IMR-90 (cell line): ENCODE results near the gene NIPBL. TPM values are rescaled to one million over a fixed set of nuclear protein-coding genes. Genes with fewer than 3 reads are reported as not detected.

Experiments
- ATAC-seq: fragments of 200-7000 bp; cut with Tn5 transposase; 2 replicates; pipeline ENCODE4 v1.9.1; 2020; ENCODE audit warnings: low read depth, mild to moderate bottlenecking, moderate library complexity
- BruUV-seq: library from RNA; stranded (reverse); fragments of 400-500 nt; replicated peaks from 2 replicates; lab custom pipeline; 2021; lab: Mats Ljungman, UMichigan
- CTCF ChIA-PET: fragments of 300-600 bp; formaldehyde crosslinking; extraction: SDS; loops from one replicate; lab custom pipeline; 2021; ENCODE audit warnings: antibody characterized with exemption; lab: Yijun Ruan, JAX
- POLR2A ChIA-PET: fragments of 300-600 bp; sonication (Branson Sonifier 250); formaldehyde crosslinking; loops from one replicate; lab custom pipeline; 2022; ENCODE audit warnings: antibody characterized with exemption; ENCODE audit not compliant: unreplicated experiment; lab: Charles Lee
- DNase-seq: peaks from one replicate; pipeline ENCODE4 v3.0.0; 2013
- H2AFZ ChIP-seq: replicated peaks from 2 replicates; pipeline ENCODE3; 2013; ENCODE audit warnings: low read length, mild to moderate bottlenecking; ENCODE audit not compliant: poor library complexity
- H2AK5ac ChIP-seq: 2 replicates; pipeline ENCODE4 v1.6.1; 2013; ENCODE audit warnings: low read depth, low read length, inconsistent platforms
- H2AK9ac ChIP-seq: replicated peaks from 2 replicates; pipeline ENCODE3; 2013; ENCODE audit warnings: mild to moderate bottlenecking, low read depth, low read length, moderate library complexity; ENCODE audit not compliant: poor library complexity
- H2BK120ac ChIP-seq: 2 replicates; pipeline ENCODE4 v1.6.1; 2013; ENCODE audit warnings: low read depth, low read length, inconsistent platforms
- H2BK15ac ChIP-seq: 3 replicates; pipeline ENCODE4 v1.6.1; 2013; ENCODE audit warnings: low read depth, low read length, inconsistent platforms
- H2BK20ac ChIP-seq: 2 replicates; pipeline ENCODE4 v1.6.1; 2013; ENCODE audit warnings: low read depth, mild to moderate bottlenecking, inconsistent platforms, low read length, moderate library complexity
- H2BK5ac ChIP-seq: 2 replicates; pipeline ENCODE4 v1.6.1; 2013; ENCODE audit warnings: mild to moderate bottlenecking, low read depth, low read length, inconsistent platforms; ENCODE audit not compliant: poor library complexity, severe bottlenecking
- H3K14ac ChIP-seq: replicated peaks from 2 replicates; pipeline ENCODE4 v1.6.1; 2013; ENCODE audit warnings: low read depth, low read length, inconsistent platforms
- H3K18ac ChIP-seq: 2 replicates; pipeline ENCODE4 v1.6.1; 2013; ENCODE audit warnings: low read depth, low read length, control low read depth
- H3K23ac ChIP-seq: 2 replicates; pipeline ENCODE4 v1.6.1; 2013; ENCODE audit warnings: low read depth, low read length, inconsistent platforms
- H3K27ac ChIP-seq: 2 replicates; pipeline ENCODE4 v1.5.1; 2013; ENCODE audit warnings: mild to moderate bottlenecking, control low read depth, low read length; ENCODE audit not compliant: insufficient read depth
- H3K27me3 ChIP-seq: 2 replicates; pipeline ENCODE4 v1.6.1; 2013; ENCODE audit warnings: low read length; ENCODE audit not compliant: control insufficient read depth, insufficient read depth
- H3K36me3 ChIP-seq: 2 replicates; pipeline ENCODE4 v1.6.1; 2013; ENCODE audit warnings: low read length, mixed read lengths; ENCODE audit not compliant: control insufficient read depth, insufficient read depth
- H3K4ac ChIP-seq: 2 replicates; pipeline ENCODE4 v1.6.1; 2013; ENCODE audit warnings: low read depth, low read length, inconsistent platforms
- H3K4me1 ChIP-seq: 2 replicates; pipeline ENCODE4 v1.6.1; 2013; ENCODE audit warnings: low read length, mixed read lengths; ENCODE audit not compliant: control insufficient read depth, insufficient read depth
- H3K4me2 ChIP-seq: 2 replicates; pipeline ENCODE4 v1.6.1; 2013; ENCODE audit warnings: low read depth, mild to moderate bottlenecking, control low read depth, low read length, moderate library complexity
- H3K4me3 ChIP-seq: 2 replicates; pipeline ENCODE4 v1.5.1; 2013; ENCODE audit warnings: low read depth, mild to moderate bottlenecking, control low read depth, low read length, moderate library complexity; ENCODE audit not compliant: insufficient read depth
- H3K56ac ChIP-seq: 2 replicates; pipeline ENCODE4 v1.6.1; 2013; ENCODE audit warnings: low read length, inconsistent platforms; ENCODE audit not compliant: insufficient read depth; ENCODE audit errors: extremely low read depth
- H3K79me1 ChIP-seq, 2 experiments: 2 replicates each; pipeline ENCODE4 v1.6.1; 2013; ENCODE audit warnings: low read length in 2 of 2, inconsistent platforms in 1 of 2, low read depth in 1 of 2
- H3K9ac ChIP-seq: 2 replicates; pipeline ENCODE4 v1.6.1; 2013; ENCODE audit warnings: low read depth, low read length, control low read depth
- H3K9me1 ChIP-seq: 2 replicates; pipeline ENCODE4 v1.6.1; 2013; ENCODE audit warnings: low read length, inconsistent platforms; ENCODE audit not compliant: insufficient read depth
- H3K9me3 ChIP-seq: 2 replicates; pipeline ENCODE4 v1.6.1; 2013; ENCODE audit warnings: low read length; ENCODE audit not compliant: control insufficient read depth, insufficient read depth
- H4K20me1 ChIP-seq: 2 replicates; pipeline ENCODE4 v1.6.1; 2013; ENCODE audit warnings: low read length, inconsistent platforms; ENCODE audit not compliant: insufficient read depth
- H4K5ac ChIP-seq: 2 replicates; pipeline ENCODE4 v1.6.1; 2013; ENCODE audit warnings: mild to moderate bottlenecking, low read depth, low read length, control low read depth
- H4K8ac ChIP-seq, 2 experiments: 2 replicates each; pipeline ENCODE4 v1.6.1; 2013; ENCODE audit warnings: low read depth in 2 of 2, low read length in 2 of 2, control low read depth in 1 of 2, inconsistent platforms in 1 of 2
- H4K91ac ChIP-seq: 2 replicates; pipeline ENCODE4 v1.6.1; 2013; ENCODE audit warnings: low read depth, low read length, inconsistent platforms; ENCODE audit not compliant: insufficient read depth
- BHLHE40 ChIP-seq: fragments of 150-350 bp; IDR thresholded peaks from 2 replicates; pipeline ENCODE4 v1.6.1; 2016; ENCODE audit warnings: mild to moderate bottlenecking, low read depth, low read length
- CEBPB ChIP-seq: IDR thresholded peaks from 2 replicates; pipeline ENCODE4 v1.6.1; 2012; ENCODE audit warnings: low read depth, low read length, improper control_type of control experiment
- CHD1 ChIP-seq: IDR thresholded peaks from 2 replicates; pipeline ENCODE4 v1.6.1; 2012; ENCODE audit warnings: low read depth, low read length, improper control_type of control experiment
- FOS ChIP-seq: fragments of 150-350 bp; IDR thresholded peaks from 2 replicates; pipeline ENCODE4 v1.6.1; 2016; ENCODE audit warnings: low read depth, low read length
- MAFK ChIP-seq: IDR thresholded peaks from 2 replicates; pipeline ENCODE4 v1.6.1; 2012; ENCODE audit warnings: low read depth, low read length, improper control_type of control experiment
- MAZ ChIP-seq: IDR thresholded peaks from 2 replicates; pipeline ENCODE4 v1.6.1; 2012; ENCODE audit warnings: low read depth, mild to moderate bottlenecking, low read length, improper control_type of control experiment, moderate library complexity, borderline replicate concordance
- MXI1 ChIP-seq: IDR thresholded peaks from 2 replicates; pipeline ENCODE4 v1.6.1; 2012; ENCODE audit warnings: low read depth, mild to moderate bottlenecking, low read length, moderate library complexity, borderline replicate concordance
- NFE2L2 ChIP-seq: fragments of 150-350 bp; IDR thresholded peaks from 2 replicates; pipeline ENCODE4 v1.6.1; 2016; ENCODE audit warnings: low read depth, mild to moderate bottlenecking, low read length
- POLR2A ChIP-seq: IDR thresholded peaks from 2 replicates; pipeline ENCODE4 v1.6.1; 2012; ENCODE audit warnings: mild to moderate bottlenecking, low read depth, low read length
- RAD21 ChIP-seq: IDR thresholded peaks from 2 replicates; pipeline ENCODE4 v1.6.1; 2012; ENCODE audit warnings: low read length, improper control_type of control experiment
- RCOR1 ChIP-seq: IDR thresholded peaks from 2 replicates; pipeline ENCODE4 v1.6.1; 2012; ENCODE audit warnings: mild to moderate bottlenecking, low read length, improper control_type of control experiment; ENCODE audit not compliant: insufficient replicate concordance
- RFX5 ChIP-seq: IDR thresholded peaks from 2 replicates; pipeline ENCODE4 v1.8.0; 2012; ENCODE audit warnings: low read depth, mild to moderate bottlenecking, low read length, moderate library complexity
- SMC3 ChIP-seq: fragments of 150-350 bp; IDR thresholded peaks from 2 replicates; pipeline ENCODE4 v1.6.1; 2016; ENCODE audit warnings: low read depth, mild to moderate bottlenecking, antibody characterized with exemption, low read length, moderate library complexity
- WGBS, 2 experiments: methylation state at CpG; one replicate each; pipeline versions ENCODE4 v1.1.5 to v1.1.7; 2013; ENCODE audit warnings: missing lambda C conversion rate in 2 of 2; ENCODE audit not compliant: insufficient read length in 1 of 2; ENCODE audit errors: extremely low coverage in 2 of 2; 5-methylcytosine and 5-hydroxymethylcytosine counted together
- dilution Hi-C: fragments of 300-500 bp; cut with HindIII; formaldehyde crosslinking; loops from one replicate; pipeline ENCODE4 v1.14.3; 2018; ENCODE audit warnings: low sequenced_read_pairs; ENCODE audit not compliant: unreplicated experiment
- in situ Hi-C: fragments of 300-500 bp; cut with MboI; formaldehyde crosslinking; loops from 3 replicates; pipeline ENCODE4 v1.14.3; 2019; ENCODE audit warnings: low sequenced_read_pairs, inconsistent platforms, mixed read lengths
- intact Hi-C: fragments of 100-400 bp; cut with micrococcal nuclease; formaldehyde crosslinking; loops from 2 replicates; pipeline ENCODE4 v1.10.0; 2022
- polyA plus RNA-seq, 3 experiments: library from polyadenylated mRNA; depleted of rRNA; stranded (reverse); fragments of >200 nt; gene quantifications; 2 replicates each; pipeline ENCODE4 v1.2.3, GENCODE V29; 2012; ENCODE audit warnings: low replicate concordance in 1 of 3
- total RNA-seq: library from RNA; depleted of rRNA; stranded (reverse); fragments of >200 nt; gene quantifications from 2 replicates; pipeline ENCODE4 v1.2.3, GENCODE V29; 2012
- TF ChIP-seq, protein P1 (sequence below): fragments of 150-350 bp; IDR thresholded peaks from 2 replicates; pipeline ENCODE4 v1.6.1; 2017; ENCODE audit warnings: mild to moderate bottlenecking, antibody characterized with exemption, low read length, low read depth
- TF ChIP-seq, protein P2 (sequence below): fragments of 150-350 bp; IDR thresholded peaks from 2 replicates; pipeline ENCODE4 v1.6.1; 2016; ENCODE audit warnings: low read depth, mild to moderate bottlenecking, low read length, moderate library complexity, borderline replicate concordance
- TF ChIP-seq, protein P3 (sequence below): conservative IDR thresholded peaks from 2 replicates; pipeline ENCODE4 v1.5.1; 2012; ENCODE audit warnings: mild to moderate bottlenecking, low read depth, low read length, improper control_type of control experiment

The NIPBL gene
- total and polyA plus RNA-seq, 2 of the 4 experiments (the other 2 are of a cell fraction): 8.4 to 46.4 TPM

DNA sequence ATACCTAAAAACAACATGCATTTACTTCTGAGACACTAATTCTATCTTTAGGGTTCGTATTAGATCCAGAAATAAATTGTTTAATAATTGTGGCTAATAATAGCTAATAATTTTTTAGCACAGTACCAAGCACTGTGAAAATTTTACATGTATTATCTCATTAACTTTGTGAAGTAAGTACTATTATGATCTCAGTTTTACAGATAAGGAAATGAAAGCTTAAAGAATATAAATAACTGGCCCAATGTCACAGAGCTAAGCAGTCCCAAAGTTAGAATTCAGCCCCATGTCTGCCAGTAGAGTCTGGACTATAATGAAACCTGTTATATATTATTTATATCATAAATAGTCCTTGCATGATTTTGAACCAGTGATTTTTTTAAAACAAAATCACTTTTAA, 163.3 kb downstream of the NIPBL start:
- Histone ChIP-seq H3K27ac (no peak overlapping the region), H3K9ac (no peak overlapping the region), H2AK9ac (no peak overlapping the region), H2AFZ (no peak overlapping the region), H4K20me1 (no peaks in the 10 kb centered on the region; the same call in 1 of the 2 replicates), H3K56ac (no peak overlapping the region), H4K91ac (no peak overlapping the region), H3K14ac (no peak overlapping the region), H3K9me1 (no peaks in the 10 kb centered on the region), H2BK120ac (no peak overlapping the region), H3K36me3 (peaks cover 15% of the 10 kb centered on the region), H2BK20ac (no peak overlapping the region), H3K18ac (no peak overlapping the region), H3K23ac (no peak overlapping the region), H2AK5ac (no peak overlapping the region), H2BK15ac (no peak overlapping the region), H3K4me2 (no peak overlapping the region), H3K4me1 (no peaks in the 10 kb centered on the region), H3K79me1 (peaks cover 0 to 3% of the 10 kb centered on the region in 2 experiments; a peak in 2 of 4 replicates), H3K27me3 (no peaks in the 10 kb centered on the region), H3K4me3 (no peak overlapping the region), H4K5ac (no peak overlapping the region), H4K8ac (no peak overlapping the region), H3K9me3 (no peaks in the 10 kb centered on the region), H2BK5ac (no peak overlapping the region), H3K4ac (no peak overlapping the region)
- WGBS, 2 experiments: no CpG with 5 or more reads among the region's 1 CpG
- in situ Hi-C loops: no loop called here
- BruUV-seq: no TSS peak
- ChIA-PET CTCF (interaction anchor here (0.7 kb wide), 1 partner anchor 9 kb away, joined by 3 read pairs; no protein-coding TSS in a partner anchor), POLR2A (interaction anchor here (0.8 kb wide), 1 partner anchor 20 kb away, joined by 3 read pairs; no protein-coding TSS in a partner anchor)
- ATAC-seq: no peak; the same call in 1 of the 2 replicates
- TF ChIP-seq, protein P1, sequence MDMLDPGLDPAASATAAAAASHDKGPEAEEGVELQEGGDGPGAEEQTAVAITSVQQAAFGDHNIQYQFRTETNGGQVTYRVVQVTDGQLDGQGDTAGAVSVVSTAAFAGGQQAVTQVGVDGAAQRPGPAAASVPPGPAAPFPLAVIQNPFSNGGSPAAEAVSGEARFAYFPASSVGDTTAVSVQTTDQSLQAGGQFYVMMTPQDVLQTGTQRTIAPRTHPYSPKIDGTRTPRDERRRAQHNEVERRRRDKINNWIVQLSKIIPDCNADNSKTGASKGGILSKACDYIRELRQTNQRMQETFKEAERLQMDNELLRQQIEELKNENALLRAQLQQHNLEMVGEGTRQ: no peak
- TF ChIP-seq CEBPB: no peak
- TF ChIP-seq BHLHE40: no peak
- TF ChIP-seq MXI1: no peak
- TF ChIP-seq, protein P2, sequence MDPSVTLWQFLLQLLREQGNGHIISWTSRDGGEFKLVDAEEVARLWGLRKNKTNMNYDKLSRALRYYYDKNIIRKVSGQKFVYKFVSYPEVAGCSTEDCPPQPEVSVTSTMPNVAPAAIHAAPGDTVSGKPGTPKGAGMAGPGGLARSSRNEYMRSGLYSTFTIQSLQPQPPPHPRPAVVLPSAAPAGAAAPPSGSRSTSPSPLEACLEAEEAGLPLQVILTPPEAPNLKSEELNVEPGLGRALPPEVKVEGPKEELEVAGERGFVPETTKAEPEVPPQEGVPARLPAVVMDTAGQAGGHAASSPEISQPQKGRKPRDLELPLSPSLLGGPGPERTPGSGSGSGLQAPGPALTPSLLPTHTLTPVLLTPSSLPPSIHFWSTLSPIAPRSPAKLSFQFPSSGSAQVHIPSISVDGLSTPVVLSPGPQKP: no peak
- no peak for TF ChIP-seq SMC3
- TF ChIP-seq CHD1: no peak
- TF ChIP-seq, protein P3, sequence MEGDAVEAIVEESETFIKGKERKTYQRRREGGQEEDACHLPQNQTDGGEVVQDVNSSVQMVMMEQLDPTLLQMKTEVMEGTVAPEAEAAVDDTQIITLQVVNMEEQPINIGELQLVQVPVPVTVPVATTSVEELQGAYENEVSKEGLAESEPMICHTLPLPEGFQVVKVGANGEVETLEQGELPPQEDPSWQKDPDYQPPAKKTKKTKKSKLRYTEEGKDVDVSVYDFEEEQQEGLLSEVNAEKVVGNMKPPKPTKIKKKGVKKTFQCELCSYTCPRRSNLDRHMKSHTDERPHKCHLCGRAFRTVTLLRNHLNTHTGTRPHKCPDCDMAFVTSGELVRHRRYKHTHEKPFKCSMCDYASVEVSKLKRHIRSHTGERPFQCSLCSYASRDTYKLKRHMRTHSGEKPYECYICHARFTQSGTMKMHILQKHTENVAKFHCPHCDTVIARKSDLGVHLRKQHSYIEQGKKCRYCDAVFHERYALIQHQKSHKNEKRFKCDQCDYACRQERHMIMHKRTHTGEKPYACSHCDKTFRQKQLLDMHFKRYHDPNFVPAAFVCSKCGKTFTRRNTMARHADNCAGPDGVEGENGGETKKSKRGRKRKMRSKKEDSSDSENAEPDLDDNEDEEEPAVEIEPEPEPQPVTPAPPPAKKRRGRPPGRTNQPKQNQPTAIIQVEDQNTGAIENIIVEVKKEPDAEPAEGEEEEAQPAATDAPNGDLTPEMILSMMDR: no peak
- no peak for TF ChIP-seq POLR2A
- no peak for TF ChIP-seq RFX5
- no peak for TF ChIP-seq RAD21
- no peak for TF ChIP-seq MAFK
- TF ChIP-seq FOS: no peak
- no peak for TF ChIP-seq NFE2L2
- TF ChIP-seq MAZ: no peak
- no peak for TF ChIP-seq RCOR1
- dilution Hi-C loops: no loop called here
- no peak for DNase-seq
- intact Hi-C loops: loop anchor here (10.0 kb wide), 1 partner anchor 265 kb away; no protein-coding TSS in a partner anchor
